CD1c-positive myeloid dendritic cell (primary cell): Measurements from ENCODE around the gene C11orf91.
"Not testable (repeated sequence)": the region's sequence is repeated elsewhere in the genome, so short reads cannot be mapped to it uniquely, and the experiment has no call there.

Experiments used
- DNase-seq: peaks from one replicate; pipeline ENCODE4 v3.0.0-alpha.2; 2016; ENCODE audit errors: extremely low spot score

The C11orf91 gene

DNA sequence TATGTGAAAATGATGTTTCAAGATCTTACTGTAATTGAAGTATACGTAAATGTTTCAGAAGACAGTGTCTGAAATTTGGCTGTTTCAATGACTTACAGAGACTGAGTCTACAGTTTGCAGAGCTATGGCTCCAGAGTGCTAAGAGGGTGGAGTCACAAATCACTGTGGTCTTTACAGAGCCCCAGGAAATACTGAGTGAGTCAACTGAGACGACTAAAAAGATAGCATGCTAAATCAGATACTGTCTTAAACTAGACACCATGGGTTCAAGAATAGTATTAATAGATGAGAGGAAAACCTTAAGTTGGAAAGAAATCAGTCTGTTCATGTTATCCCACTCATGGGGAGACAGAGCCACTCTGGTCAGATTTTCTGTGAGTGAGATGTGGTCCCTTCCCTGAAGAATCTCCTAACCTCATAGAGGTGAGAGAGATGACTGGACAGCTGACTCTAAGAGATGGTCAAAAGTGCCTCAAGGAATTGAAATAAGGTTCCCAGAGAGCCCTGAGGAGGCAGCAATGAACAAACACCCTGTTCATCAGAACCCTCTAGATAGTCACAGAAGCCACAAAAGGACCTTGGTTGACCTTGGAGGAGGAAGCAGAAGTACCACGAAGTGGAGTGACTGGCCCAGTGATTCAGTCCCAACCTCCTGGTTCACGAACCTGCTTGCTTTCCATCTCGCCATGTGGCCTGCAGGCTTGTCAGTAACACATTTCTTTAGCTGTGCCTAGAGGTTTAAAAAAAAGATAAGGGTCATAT lies 30.2 kb downstream of the C11orf91 start:
- DNase-seq: peak; percentile 2

- DNase-seq: no peak
These were observed 30.9 kb downstream of the C11orf91 start for GRCh38 chr11:33669598-33670249.

DNA sequence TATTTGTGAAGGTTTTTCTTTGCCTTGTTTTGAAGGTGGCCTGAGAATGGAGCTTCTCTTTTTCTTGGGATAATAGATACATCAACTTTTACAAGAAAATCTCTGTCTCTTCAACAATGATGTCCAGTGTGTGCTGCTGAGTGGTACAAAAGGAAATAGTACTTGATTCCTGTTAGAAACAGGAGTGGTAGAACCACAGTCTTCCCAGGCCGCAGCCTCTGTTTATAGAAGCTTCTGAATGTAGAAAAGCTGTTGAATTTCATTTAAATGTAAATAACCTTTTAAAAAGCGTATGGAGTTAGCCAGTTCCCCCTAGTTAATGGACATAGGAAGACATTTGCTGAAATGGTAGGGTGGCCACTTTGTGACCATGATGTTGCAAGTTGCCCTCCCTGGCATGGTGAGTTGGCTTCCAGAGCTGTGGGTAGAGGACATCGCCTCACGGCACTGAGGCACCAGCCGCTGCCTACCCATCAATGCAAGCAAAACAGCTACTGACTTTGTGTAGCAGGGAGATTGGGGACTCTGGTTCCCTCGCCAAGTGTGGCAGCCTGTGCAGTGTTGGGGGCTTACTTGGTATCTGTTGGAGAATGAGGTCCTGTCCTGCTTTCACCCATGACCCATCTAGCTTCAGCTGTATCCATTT lies 31.6 kb downstream of the C11orf91 start:
- no peak for DNase-seq

- DNase-seq: no peak
These were observed 32.2 kb downstream of the C11orf91 start for GRCh38 chr11:33668468-33668825.

DNA sequence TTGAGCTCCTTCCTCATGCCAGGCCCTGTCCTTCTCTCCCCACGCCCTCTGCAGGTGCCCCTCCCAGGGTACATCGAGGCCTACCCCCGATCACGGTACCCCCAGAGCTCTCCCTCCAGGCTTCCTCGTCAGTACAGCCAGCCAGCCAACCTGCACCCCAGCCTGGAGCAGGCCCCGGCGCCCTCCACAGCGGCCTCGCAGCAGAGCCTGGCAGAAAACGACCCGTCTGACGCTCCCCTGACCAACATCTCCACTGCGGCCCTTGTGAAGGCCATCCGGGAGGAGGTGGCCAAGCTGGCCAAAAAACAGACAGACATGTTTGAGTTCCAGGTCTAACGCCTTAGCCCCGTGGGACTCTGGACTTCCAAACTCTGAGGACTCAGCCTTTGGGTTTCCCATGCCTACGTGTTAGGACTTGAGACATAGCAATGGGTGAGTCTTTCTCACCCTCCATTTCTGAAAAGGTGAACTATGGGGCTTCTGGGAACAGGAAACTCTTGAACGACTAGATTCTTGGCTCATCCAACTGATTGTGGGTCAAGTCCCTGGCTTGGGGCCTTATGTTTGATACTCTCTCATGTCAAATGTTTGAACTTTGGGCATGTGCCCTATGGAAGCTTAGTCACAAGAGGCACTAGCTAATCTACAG lies 32.7 kb downstream of the C11orf91 start:
- no peak for DNase-seq

DNA sequence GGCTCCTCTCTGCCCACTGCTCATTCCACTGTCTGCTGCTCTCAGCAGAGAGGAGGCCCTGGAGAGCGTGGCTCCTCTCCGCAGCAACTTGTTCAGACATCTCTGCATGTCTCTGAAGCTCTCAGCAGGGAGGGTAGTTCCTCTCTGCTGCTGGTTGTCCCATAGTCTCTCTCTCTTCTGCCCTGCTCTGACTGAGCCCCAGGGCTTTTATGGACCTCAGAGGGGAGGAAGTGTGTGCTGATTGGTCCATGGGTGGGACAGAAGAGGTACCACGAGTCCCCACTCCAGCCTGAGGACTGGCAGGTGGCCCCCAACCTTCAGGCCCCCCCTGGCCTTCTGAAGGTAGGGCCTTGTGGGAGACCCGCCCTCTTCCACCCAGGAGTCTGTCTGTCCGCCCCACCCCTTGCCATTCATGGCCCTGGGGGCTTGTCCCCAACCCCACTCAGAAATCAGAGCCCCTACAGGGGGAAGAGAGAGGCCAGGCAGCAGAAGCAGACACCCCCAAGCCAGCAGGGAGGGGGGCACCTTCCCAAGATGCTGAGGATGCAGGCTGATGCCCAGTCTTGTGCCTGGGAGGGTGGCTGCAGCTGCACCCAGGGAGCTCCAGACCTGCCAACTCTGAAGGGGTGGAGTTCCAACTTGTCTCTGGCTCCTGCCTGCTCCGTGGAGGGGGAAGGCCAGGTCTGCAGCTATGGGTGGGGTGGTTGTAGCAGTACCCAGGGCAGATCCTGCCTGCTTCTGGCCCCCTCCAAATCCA lies 35.1 kb downstream of the C11orf91 start:
- no peak for DNase-seq

DNA sequence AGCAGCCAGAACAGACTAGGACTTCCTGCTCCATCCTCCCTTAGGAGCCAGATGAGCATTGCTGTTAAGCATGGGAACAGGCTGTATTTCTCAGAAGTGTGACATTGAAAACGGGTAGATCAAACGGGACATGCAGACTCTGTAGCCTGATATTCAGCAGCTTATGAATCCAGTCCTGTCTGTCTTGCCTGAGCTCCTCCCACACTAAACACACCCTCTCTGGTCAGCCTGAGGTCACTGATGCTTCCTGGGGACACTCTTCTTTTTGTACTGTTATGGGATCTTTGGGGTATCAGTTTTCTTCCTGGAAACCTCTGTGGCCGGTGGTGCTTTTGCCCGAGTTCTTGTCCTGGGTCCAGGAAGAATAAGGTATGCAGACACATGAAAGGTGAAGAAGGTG lies 35.8 kb downstream of the C11orf91 start:
- no peak for DNase-seq

DNA sequence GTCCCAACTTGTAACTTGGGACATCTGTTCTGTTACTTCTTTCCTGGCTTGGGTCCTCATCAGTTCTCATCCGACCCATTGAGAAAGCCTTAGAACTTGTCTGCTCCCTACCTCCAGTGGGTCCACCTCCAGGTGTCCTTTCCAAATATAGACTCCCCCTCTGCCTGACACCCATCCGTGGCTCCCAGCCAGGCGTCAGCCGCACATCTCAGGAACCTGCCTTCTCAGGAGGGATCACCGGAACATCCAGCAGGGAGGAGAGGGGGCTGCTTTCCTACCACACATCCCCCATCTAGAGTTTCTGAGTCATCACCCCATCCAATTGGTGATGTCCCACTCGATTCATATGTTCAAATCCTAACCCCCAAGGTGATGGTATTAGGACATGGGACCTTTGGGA lies 36.5 kb downstream of the C11orf91 start:
- DNase-seq: no peak

GRCh38 chr11:33663121-33663520 lies 37.5 kb downstream of the C11orf91 start:
- no peak for DNase-seq

- not testable (repeated sequence) for DNase-seq
These were observed 39.1 kb downstream of the C11orf91 start for GRCh38 chr11:33661526-33661925.

GRCh38 chr11:33660962-33661361 lies 39.7 kb downstream of the C11orf91 start:
- no peak for DNase-seq

- DNase-seq: no peak
These were observed 41.1 kb downstream of the C11orf91 start for GRCh38 chr11:33659370-33660139.

DNA sequence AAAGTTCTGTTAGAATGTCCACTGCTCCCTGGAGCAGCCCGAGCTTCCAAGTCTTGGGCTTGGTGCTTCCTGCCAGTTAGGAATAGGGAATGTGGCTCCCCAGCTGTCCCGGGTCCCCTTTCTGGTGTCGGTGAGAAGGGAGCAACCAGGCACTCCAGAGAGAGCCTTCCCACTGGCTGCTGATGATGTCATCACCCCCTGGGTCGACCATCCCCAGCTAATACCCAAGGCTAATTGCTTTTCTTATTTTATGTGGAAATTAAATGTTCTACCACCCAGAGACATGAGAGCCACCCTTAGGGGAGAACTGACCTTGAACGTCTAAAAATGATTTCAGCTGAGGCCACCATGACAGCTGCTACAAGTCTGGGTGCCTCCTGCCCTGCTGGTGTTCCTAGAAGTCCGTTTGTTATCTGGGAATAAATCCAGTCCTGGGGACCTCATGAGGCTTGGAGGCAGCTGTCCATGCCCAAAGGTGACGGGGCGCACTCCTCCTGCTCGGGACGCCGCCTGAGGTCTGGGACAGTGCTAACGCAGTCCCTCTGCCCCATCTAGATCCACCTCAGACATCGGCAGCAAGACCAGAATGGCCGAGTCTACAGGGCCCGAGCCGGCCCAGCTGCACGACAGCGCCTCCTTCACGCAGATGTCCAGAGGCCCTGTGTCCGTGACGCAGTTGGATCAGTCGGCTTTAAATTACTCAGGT lies 42.3 kb downstream of the C11orf91 start:
- no peak for DNase-seq

GRCh38 chr11:33657757-33658156 lies 42.9 kb downstream of the C11orf91 start:
- no peak for DNase-seq

GRCh38 chr11:33656768-33657167 lies 43.9 kb downstream of the C11orf91 start:
- DNase-seq: no peak

DNA sequence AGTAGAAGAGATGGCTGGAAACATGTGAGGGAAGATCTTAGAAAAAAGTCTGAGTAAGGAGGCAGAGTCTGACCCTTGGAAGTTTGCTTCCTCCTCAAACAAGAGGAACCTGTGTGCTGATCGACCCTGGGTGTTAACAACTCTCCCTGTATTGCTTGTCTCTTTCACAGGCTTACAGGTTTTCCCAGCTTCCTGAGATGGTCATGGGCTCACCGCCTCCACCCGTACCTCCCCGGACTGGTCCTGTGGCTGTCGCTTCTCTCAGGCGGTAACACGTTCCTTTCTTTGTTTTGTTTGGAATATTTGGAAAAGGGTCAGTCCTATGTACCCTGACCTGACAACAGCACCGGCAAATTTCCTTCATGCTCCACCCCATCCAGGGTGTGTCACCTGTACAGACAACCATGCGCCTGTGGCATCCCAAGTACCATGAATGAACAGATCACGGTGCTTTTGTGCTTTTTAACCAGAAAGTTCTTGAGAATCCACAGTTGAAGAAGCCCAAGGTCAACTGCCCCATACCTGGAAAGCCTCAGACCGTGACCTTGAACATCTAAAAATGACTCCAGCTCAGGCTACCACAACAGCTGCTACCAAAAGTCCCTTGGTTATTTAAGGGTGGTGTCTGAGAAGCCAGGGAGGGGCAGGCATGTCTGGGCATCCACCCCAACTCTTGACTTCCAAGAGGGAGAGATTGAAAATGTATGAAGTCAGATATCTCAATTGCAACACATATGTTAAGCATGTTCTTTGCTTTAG lies 44.6 kb downstream of the C11orf91 start:
- DNase-seq: no peak

DNA sequence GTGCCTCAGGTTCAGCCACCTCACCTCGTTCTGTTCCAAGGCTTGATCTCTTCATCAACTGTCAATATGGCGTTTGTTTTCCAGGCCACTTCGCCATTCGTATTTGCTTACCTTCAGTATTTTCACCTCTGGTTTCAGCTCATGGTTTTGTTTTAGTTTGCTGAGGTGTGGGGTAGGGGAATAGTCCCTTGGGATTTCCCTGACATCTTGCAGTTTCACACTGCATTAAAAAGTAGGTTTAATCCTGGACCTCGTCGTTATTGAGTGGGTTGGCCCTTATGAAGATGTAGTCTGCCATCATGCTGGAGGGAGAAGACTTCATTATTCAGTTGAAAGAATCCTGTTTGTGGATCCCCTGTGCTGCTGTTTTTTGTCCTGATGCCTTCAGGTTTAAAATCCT lies 46.0 kb downstream of the C11orf91 start:
- DNase-seq: no peak

GRCh38 chr11:33652930-33653329 lies 47.7 kb downstream of the C11orf91 start:
- no peak for DNase-seq

DNA sequence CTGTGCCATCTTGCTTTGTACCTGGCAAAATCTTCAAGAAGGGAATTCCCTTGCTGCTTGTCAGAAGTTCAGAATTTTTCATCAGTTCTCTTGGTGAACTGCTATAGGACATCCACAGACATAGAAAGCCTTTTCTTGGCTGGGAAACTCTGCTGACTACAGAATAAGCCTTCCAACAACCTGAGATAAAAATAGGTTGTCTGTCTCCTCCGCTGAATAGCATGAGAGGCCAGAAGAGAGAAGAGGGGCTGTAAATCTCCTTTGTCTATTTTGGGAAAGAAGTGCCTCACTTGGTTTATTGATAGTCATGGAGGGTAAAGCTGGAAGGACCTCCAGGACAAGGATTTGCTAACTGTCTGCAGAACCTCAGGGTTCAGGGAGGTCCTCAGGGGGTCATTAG lies 48.2 kb downstream of the C11orf91 start:
- no peak for DNase-seq

DNA sequence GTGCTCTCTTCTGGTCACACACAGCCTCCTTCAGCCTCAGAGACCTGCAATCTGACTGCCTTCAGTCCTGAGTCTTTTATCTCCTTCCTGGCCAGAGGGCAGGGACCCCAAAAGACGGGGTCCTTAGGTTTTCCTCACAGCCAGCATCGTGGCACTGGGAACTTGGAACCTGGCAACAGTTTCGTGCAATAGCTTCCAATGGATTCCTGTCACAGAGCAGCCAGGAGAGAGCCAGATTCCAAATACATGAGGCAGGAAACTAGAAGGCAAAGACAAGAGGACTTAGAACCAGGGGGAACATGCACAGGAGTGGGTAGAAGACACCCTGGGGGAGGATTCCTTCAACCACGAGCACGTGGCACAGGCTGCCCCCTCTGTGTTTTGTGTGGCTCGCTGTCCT lies 48.6 kb downstream of the C11orf91 start:
- DNase-seq: no peak
